Osteocyte (in vitro differentiated cells): ENCODE measurements around the gene LMOD1. TPM values are rescaled to one million over a fixed set of nuclear protein-coding genes. Genes with fewer than 3 reads are reported as not detected.

Experiments used
- DNase-seq: peaks from one replicate; pipeline ENCODE4 v3.0.0; 2021; ENCODE audit warnings: mixed read lengths; ENCODE audit not compliant: unreplicated experiment; ENCODE audit errors: extremely low spot score
- H3K27ac Mint-ChIP-seq: one replicate; pipeline ENCODE4 v1.8.0; 2021; ENCODE audit warnings: mild to moderate bottlenecking, mixed read lengths; ENCODE audit not compliant: unreplicated experiment
- H3K27me3 Mint-ChIP-seq: one replicate; pipeline ENCODE4 v1.8.0; 2021; ENCODE audit warnings: mixed read lengths; ENCODE audit not compliant: unreplicated experiment
- H3K36me3 Mint-ChIP-seq: one replicate; pipeline ENCODE4 v1.8.0; 2021; ENCODE audit warnings: mixed read lengths; ENCODE audit not compliant: unreplicated experiment
- H3K4me1 Mint-ChIP-seq: one replicate; pipeline ENCODE4 v1.8.0; 2021; ENCODE audit warnings: mixed read lengths; ENCODE audit not compliant: unreplicated experiment
- H3K4me3 Mint-ChIP-seq: one replicate; pipeline ENCODE4 v1.8.0; 2021; ENCODE audit warnings: mild to moderate bottlenecking, moderate library complexity, mixed read lengths; ENCODE audit not compliant: unreplicated experiment
- H3K9me3 Mint-ChIP-seq: one replicate; pipeline ENCODE4 v1.8.0; 2021; ENCODE audit warnings: mixed read lengths; ENCODE audit not compliant: unreplicated experiment
- total RNA-seq: library from RNA; stranded (reverse); gene quantifications from 2 replicates; pipeline ENCODE4 v1.2.1, GENCODE V29; 2021
- TF ChIP-seq, protein P1 (sequence below): fragments of 200-600 bp; sonication (generic); IDR thresholded peaks from 2 replicates; pipeline ENCODE4 v1.5.0; 2021; ENCODE audit warnings: antibody characterized with exemption, mild to moderate bottlenecking, moderate library complexity

Gene LMOD1
- total RNA-seq, 1 donor from 2014 or later: 15.9 TPM

DNA sequence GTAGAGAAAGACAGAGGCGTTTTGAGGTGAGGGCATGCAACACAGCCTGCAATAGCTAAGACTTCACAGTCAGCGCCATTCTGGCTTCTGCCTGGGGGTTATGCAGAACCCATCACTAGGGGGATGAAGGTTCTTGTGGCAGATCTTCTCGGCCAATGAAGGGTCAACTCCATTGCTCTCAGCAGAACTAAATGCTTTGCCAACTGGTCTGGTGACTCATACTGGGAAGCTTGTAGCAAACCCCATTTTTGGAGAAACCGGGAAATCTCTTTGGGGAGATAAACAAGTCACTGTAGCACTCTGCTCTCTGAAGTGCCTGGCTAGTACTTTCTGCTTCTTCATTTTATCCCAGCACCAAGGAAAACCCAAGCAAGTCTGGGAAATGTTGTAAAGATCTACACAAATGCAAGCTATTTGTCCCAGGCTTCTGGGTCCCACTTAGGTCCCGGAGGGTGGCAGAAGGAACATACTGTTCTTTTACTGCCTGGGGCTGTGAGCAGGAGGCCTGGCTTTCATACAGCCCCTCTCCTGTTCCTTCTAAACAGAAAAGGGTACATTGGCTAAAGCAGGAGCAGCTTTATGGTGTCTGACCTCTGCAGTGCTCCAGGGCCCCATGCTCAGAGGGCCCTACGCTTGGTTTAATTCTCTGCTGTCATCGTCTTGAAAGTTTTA is 28.9 kb downstream of the LMOD1 start:
- TF ChIP-seq, protein P1, sequence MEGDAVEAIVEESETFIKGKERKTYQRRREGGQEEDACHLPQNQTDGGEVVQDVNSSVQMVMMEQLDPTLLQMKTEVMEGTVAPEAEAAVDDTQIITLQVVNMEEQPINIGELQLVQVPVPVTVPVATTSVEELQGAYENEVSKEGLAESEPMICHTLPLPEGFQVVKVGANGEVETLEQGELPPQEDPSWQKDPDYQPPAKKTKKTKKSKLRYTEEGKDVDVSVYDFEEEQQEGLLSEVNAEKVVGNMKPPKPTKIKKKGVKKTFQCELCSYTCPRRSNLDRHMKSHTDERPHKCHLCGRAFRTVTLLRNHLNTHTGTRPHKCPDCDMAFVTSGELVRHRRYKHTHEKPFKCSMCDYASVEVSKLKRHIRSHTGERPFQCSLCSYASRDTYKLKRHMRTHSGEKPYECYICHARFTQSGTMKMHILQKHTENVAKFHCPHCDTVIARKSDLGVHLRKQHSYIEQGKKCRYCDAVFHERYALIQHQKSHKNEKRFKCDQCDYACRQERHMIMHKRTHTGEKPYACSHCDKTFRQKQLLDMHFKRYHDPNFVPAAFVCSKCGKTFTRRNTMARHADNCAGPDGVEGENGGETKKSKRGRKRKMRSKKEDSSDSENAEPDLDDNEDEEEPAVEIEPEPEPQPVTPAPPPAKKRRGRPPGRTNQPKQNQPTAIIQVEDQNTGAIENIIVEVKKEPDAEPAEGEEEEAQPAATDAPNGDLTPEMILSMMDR: no peak
- no peak for DNase-seq
- Mint-ChIP-seq H3K4me3 (no peak overlapping the region), H3K4me1 (peaks cover 52% of the 10 kb centered on the region), H3K27me3 (no peaks in the 10 kb centered on the region), H3K27ac (peak overlapping the region; percentile 93), H3K9me3 (peaks cover 4% of the 10 kb centered on the region), H3K36me3 (peaks cover 6% of the 10 kb centered on the region)

DNA sequence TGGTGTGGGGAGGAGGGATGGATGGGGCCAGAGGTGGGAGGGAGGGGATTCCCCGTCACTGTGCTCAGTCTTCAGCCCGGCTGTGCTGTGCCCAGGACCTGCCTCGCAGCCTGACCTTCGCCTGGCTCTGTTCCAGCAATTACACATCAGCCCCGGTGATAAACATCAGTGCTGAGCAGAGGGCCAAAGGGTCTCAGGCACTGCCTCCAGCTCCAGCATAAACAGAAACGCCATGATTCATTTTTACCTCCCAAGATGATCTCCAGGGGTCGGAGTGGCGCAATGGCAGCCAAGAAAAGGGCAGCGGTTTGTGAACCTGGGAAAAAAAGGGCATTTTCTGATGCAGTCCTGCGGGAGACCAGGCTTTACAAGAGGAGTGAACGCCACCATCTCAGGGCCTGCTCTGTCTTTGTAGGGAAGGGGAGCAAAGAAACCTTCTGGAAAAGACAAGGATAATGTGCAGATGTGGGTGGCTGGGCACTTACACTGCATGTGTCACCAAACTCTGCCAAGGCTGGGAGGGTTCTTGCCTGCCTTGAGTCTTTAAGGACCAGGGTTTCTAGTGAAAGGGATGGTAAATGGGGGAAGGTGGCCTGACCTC is 29.6 kb downstream of the LMOD1 start:
- Mint-ChIP-seq H3K9me3 (no peaks in the 10 kb centered on the region), H3K27me3 (no peaks in the 10 kb centered on the region), H3K4me3 (peak overlapping the region; percentile 40), H3K36me3 (peaks cover 4% of the 10 kb centered on the region), H3K27ac (peak overlapping the region; percentile 93), H3K4me1 (peaks cover 58% of the 10 kb centered on the region)
- TF ChIP-seq, protein P1: no peak
- DNase-seq: peak; percentile 87

DNA sequence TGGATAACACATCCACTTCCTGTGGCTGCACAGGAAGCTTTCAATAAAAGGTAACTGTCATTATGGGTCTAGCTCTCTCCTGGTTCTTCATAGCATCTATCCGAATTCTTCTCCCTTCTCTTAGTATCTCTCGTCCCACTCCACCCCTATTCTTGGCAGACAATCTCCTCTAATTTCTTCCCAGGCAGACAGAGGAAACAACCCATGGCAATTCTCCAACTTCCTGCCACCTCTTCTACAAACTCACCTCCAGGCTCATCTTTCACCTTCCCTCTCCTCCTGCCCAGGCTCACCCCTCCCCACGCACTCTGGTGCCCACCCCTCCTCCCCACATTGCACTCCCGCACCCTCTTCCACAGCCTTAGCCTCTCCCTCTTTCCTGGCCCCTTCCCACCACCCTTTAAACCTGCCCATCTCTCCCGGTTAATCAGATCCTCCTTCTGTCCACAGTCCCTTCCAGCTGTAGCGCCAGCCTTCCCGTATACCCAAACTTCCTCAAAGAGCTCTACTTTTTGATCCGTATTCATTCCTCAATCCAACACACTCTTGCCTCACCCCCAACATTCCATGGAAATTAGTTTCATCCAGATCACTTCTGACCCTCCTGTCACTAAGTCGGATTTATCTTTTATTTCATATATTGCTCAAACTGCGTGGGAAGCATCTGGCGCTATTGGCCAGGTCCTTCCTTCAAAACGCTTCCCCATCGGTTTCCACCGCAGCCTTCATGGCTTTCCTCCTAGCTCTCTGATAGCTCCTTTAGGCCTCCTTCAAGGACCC is 31.7 kb downstream of the LMOD1 start:
- no peak for DNase-seq
- Mint-ChIP-seq H3K9me3 (no peaks in the 10 kb centered on the region), H3K4me1 (peaks cover 59% of the 10 kb centered on the region), H3K4me3 (no peak overlapping the region), H3K27ac (peak overlapping the region; percentile 60), H3K36me3 (no peaks in the 10 kb centered on the region), H3K27me3 (no peaks in the 10 kb centered on the region)
- TF ChIP-seq, protein P1: no peak

DNA sequence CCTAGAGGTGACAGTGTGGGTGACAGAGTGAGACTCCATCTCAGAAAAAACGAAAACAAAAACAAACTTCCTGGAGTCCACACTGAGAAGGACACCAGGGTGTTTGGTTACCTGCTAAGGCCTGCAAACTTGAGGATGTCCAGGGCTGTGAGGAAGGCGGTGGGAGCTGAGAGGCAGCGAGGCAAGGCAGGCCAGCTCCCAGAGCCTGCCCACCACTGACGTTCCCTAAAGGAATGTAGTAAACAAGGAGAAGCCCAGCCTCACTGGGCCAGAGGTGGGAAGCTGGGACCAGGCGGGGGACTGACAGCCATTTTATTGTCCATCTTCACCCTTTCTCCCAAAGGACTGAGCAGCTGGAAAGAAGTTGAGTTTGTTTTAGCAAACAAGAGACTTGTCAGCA is 33.5 kb downstream of the LMOD1 start:
- Mint-ChIP-seq H3K36me3 (no peaks in the 10 kb centered on the region), H3K4me1 (peaks cover 47% of the 10 kb centered on the region), H3K9me3 (no peaks in the 10 kb centered on the region), H3K27ac (peak overlapping the region; percentile 62), H3K4me3 (no peak overlapping the region), H3K27me3 (no peaks in the 10 kb centered on the region)
- TF ChIP-seq, protein P1: no peak
- DNase-seq: no peak
